ENCODE measurements around the gene DOK3.

Gene DOK3

GRCh38 chr5:177478711-177479646, 30.6 kb downstream of the DOK3 start:
- DNase-seq: no peak

- DNase-seq: no peak
These were observed 31.7 kb downstream of the DOK3 start for GRCh38 chr5:177477701-177478477.

DNA sequence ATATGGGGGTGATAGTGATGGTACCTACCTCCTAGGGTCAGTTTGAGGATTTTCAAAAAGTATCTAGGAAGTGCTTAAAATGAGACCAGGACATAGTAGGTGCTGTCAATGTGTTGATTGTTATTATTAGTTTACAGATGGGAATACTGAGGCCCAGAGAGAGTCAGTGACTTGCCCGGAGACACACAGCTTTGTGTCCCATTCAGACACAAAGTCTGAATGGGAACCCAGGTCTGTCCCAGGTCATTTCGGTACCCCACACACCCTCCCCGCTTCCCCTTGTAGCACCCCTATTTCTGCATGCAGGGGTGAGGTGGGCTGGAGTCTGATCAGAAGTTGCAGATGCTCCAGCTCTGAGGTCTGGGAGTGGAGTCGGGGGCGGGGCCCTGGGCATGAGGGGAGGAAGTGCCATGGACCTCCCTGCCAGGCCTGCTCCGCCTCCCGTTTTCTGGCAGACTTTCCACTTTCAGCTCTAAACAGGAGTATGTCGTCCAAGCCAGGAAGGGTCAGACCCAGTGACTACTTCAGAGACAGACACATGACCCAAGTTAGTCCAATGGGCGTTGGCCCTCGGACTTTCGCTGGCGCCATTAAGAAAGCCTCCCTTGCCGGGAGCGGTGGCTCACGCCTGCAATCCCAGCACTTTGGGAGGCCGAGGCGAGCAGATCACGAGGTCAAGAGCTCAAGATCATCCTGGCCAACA, 32.9 kb downstream of the DOK3 start:
- DNase-seq: no peak

GRCh38 chr5:177475563-177476427, 33.8 kb downstream of the DOK3 start:
- no peak for DNase-seq

- DNase-seq: no peak
These were observed 34.6 kb downstream of the DOK3 start for GRCh38 chr5:177474846-177475562.

DNA sequence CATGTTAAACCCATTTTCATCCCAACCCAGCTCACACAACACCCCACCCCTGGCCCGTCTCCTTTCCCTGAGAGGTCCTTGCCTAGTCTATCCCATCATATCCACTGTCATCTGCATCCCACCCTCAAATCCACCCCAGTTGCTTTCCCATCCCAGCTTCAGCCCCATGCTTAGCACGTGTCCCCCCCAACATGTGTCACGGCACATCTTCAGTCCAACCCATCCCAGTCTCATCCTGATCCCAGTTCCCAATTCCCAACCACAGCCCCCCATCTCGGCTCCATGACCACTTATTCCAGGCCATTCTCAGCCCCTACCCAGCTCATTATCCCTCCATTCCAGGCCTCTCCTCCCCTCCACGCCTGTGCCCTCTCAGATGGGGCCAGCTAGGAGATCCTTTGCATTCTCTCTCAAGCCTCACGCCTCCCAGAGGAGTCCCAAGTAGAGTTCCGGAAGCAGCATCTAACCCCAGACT, 35.6 kb downstream of the DOK3 start:
- no peak for DNase-seq

DNA sequence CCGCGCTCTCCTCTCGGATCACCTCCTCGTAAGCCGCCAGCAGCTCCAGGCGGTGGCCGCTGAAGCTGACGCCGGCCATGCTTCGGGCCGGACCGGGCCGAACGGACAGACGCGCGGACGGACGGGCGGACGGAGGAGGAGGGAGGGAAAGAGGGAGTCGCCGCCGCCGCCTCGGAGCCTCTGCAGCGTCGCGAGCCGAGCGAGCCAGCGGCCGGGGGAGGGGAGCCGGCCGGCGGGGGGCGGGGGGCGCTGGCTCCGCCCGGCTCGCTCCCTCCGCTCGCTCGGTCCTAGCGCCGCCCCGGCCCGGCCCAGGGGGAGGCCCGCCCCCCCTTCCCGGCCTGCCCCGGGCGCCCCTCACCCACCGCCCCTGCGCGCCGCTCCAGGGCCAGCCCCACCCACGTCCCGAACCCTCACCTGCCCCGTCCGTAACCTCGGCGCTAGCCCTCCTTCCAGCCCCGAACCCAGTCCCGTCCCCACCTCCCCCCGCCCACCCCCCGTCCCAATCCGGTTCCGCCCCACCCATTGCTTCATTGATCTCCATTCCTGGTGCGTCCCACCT, 36.1 kb downstream of the DOK3 start, which contains the start of gene DBN1:
DBN1 (minus strand) TSS at position 192 of the 559 bp plus-strand sequence; CDS start at position 79, 113 bp downstream.
- no peak for DNase-seq

GRCh38 chr5:177472460-177473442, 36.9 kb downstream of the DOK3 start:
- DNase-seq: no peak

DNA sequence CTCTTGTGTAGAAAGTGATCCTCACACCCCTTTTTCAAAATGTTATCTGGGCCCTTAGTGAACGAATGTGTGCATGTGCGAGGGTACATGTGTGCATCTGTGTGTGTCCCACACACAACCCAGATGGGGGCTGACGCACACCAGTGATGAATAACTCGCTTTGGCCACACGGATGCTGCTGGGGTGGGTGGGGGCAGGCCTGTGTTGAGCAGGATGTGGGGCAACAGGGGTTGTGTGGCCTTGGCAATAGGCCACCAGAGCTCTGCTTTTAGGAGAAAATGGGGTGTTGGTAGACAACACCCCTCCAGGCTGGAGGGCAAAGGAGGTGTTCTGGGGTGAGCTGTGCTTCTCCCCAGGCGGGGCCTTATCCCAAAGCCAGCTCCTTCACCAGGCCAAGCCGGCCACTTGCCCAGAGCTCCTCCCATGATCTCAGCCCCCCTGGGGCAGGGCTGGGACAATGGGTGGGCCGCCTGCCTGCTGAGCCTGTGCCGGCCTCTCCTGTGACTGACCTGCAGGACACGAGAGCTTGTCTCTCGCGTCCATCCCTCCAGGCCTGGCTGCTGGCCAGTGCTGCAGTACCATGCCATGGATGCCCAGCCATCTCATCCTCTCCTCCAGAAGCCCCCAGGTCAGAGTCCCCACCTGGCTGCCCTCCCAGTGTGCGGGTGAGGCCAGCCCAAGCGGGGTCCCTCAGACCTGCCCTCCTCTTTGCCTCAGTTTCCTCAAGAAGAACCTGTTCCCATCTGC, 37.8 kb downstream of the DOK3 start:
- no peak for DNase-seq

DNA sequence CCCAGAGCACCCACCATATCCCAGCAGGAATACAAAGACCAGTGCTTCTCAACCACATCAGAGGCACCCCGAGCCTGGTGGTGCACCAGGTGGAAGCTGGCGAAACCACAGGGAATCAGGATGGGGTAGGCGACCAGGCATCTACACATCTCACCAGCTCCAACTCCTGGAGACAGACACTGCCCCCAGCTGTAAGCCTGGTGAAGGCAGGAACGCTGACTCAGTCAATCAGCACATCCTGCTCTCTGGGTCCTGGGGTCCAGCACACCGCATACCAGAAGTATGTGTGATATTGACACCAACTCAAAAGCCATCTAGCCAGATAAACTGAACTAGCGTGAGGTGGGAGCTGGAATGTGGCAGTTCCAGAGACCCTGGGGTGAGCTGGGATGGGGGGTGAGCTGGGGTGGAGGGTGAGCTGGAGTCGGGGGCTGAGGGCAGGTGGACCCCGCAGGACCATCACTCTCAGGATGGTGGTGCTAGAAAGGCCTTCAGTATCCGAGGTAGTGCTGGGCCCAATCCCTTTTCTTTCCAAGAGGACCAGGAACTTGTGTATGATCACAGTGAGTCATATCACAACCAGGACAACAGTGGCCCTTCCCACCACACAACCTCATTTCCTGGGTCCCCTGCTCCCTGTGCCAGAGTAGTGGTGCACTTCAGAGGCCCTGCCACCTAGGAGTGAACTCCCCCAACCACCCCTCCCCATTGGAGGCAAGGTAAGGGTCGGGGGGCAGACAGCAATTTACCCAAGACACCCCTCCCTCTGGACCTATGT, 38.7 kb downstream of the DOK3 start:
- no peak for DNase-seq

DNA sequence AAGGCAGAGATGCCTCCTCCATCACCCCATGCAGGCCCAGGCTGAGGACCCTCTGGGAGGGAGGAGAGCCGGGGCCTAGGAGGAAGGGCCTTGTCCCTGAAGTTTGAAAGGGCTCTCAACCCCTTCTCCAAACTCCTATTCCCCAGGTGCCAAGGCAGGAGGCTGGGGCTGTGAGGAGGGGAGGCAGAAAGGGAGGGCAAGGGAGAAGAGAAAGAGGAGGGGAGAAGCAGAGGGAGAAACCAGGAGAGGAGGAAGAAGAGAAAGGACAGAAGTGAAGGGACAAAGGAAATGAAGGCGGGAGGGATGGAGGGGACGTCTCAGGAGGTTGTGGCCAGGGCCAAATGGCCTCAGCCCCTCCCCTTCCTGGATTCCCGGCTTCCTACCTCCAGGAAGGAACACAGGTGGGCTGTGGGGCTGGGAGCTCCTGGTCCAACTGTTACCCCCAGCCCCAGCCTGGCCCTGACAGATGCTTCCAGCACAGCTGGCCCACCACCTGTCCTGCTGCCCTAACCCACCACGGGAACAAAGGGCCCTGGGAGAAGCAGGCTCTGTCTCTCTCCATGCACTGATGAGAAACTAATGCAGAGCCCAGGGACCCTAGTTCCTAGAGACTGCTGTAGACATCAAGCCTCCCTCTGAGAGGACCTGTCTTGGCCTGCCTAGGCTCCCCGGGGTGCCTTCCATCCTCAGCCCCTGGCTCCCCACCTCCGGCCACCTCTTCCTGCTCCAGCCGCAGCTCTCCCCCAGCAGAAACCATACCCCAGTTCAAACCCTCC, 39.7 kb downstream of the DOK3 start:
- DNase-seq: no peak

DNA sequence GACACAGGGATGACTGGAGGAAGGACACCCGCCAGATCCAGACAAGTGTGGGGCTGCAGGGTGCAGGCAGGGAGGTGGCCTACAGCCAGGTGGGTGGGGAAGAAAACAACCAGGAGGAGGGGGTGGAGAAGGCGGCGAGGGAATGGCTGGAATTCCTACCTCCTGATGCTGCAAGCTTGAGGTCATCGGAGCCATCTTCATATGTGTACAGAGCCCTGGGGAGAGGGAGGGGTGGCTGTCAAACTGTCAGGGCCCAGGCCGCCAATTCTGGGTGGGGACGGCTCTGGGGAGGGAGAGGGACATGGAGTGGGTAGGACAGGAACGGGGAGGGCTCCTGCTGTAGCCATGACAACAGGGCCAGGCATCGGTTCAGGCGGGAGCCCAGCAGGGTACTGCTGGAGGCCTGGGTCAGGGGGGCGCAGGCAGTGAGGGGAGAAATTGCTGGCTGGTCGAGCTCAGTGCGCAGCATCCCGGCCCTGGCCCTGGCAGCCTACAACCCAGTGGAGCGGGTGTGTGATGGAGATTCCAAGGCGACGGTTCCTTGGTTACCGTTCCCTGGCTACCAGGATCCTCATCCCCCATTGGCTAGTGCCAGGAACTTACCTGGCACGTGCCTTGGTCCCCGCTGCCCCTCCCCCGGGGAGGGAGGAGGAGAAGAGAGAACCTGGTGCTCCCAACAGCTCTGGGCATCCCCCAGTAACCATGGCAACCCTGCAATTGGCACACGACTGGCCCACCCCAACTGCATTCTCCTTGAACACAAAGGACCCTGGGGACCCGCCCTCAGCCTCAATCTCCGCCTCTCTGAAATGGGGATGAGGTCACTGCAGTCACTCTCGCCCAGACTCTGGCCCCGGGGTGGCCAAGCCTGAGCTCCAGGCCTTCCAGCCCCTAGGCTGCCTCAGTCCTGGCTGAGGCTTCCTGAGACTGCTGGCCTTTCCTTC, 40.7 kb downstream of the DOK3 start:
- DNase-seq: no peak

DNA sequence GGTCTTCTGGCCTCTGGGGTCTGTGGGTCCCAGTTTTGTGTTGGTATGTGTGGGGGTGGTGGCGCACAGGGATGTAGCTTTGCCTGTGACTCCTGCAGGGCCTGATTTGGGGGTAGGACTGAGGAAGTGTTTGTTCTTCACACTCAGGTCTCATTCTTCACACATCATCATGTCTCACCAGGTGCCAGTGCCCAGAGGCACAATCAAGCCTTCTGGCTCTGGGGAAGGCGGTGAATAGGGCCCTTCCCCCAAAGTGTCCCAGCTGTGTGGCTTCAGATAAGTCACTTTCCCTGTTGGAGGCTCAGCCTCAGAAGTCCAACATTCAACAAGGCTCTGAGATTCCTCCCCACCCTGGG, 41.3 kb downstream of the DOK3 start:
- no peak for DNase-seq

GRCh38 chr5:177467436-177467835, 42.2 kb downstream of the DOK3 start:
- no peak for DNase-seq

- DNase-seq: no peak
These were observed 42.8 kb downstream of the DOK3 start for GRCh38 chr5:177466861-177467260.

DNA sequence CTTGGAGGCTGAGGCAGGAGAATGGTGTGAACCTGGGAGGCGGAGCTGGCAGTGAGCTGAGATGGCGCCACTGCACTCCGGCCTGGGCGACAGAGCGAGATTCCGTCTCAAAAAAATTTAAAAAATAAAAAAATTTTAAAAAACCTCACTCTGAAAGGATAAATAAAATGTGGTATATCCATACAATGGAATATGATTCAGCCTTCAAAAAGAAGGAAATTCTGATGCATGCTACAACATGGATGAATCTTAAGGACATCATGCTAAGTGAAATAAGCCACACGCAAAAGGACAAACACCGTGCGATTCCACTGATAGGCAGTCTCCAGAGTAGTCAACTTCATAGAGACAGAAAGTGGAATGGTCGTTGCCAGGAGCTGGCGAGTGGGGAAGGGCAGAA, 44.6 kb downstream of the DOK3 start:
- no peak for DNase-seq

Data from NCI-H1694 (cell line).